Stimulated activated CD8-positive, alpha-beta memory T cell treated with anti-CD3 and anti-CD28 coated beads, Interleukin-15, amount 100 ng/mL, for 1 hour (primary cell): ENCODE results near the gene RIPK1.
"Not testable (repeated sequence)": the region's sequence is repeated elsewhere in the genome, so short reads cannot be mapped to it uniquely, and the experiment has no call there.

Experiments
- DNase-seq: peaks from one replicate; pipeline ENCODE4 v3.0.0-alpha.2; 2020; ENCODE audit warnings: low read depth

The RIPK1 gene

DNA sequence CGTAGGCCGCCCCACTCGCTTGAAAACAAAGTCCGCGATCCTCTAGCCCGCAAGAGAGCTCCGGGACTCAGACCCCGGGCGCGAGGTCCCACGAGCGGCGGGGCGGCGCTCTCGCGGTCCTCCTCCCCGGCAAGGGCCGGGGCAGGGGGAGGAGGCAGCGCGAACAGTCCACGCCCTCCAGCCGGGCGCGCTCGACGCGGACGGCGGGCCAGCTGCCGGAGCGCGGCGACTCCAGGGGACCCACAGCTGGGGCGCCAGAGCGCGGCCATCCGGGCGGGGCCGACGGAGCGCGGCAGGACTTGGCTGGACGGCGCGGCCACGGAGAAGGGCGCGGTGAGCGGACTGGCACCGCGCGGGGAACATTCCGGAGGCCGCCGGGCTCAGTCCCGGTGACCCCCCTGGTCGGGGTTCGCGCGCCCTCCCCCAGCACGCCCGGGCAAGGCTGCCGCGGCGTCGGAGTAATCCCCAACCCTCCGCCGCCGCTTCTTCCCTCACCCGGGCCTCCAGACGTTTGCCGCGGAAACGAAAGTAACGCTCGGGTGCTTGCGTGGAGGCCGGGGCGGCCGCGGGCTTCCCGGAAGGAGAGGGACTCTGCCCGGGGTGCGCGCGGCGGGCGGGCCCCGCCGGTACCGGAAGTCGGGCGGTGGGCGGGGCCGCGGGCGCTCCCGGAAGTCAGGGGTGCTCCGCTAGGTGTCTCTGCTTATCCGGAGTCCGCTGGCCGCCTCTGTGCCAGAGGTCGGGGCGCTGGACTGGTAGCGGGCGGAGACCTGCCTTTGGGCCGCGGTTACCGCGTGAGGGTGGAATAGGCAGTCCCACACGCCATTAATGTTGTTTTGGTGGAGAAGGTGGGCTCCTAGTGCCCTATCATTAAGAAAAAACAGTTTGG is at the start of gene RIPK1:
Gene RIPK1 (plus strand): TSS at position 166 of the 886 bp plus-strand sequence. CDS start 8,330 bp downstream, outside the sequence.
- DNase-seq, result peak; percentile 88

DNA sequence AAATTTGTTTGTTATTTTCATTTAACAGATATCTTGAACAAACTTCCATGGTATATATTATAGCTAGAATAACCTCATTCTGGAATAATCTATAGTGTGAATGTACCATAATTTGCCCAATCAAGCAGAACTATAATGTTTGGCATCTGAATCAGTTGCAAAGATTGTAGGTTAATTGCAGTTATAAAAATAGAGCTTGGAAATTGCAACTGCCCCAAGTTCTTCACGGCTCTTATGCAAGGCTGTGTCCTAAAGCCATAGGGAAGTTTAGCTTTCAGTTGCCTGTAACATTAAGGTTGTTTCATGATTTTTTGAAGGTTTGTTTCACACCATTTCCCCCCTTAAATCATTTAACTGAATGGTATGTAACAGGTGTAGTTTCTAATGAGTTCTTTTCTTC is 49.2 kb upstream of the RIPK1 start:
- DNase-seq, result no peak

DNA sequence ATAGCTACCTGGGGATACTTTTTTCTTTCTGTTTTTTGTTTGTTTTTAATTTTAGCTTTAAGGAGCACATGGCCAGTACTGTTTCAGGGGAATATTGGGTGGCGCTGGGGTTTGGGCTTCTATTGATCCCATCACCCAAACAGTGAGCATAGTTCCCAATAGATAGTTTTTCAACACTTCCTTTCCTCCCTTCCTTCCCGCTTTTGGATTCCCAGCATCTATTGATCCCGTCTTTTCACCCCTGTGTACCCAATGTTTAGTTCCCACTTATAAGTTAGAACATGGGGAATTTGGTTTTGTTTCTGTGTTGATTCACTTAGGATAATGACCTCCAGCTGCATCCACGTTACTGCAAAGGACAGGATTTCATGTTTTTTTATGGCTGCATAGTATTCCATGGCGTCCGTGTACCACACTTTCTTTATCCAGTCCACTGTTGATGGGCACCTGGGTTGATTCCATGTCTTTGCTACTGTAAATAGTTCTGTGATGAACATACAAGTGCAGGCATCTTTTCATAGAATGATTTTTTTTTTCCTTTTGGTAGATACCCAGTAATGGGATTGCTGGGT is 48.5 kb upstream of the RIPK1 start:
- no peak for DNase-seq

DNA sequence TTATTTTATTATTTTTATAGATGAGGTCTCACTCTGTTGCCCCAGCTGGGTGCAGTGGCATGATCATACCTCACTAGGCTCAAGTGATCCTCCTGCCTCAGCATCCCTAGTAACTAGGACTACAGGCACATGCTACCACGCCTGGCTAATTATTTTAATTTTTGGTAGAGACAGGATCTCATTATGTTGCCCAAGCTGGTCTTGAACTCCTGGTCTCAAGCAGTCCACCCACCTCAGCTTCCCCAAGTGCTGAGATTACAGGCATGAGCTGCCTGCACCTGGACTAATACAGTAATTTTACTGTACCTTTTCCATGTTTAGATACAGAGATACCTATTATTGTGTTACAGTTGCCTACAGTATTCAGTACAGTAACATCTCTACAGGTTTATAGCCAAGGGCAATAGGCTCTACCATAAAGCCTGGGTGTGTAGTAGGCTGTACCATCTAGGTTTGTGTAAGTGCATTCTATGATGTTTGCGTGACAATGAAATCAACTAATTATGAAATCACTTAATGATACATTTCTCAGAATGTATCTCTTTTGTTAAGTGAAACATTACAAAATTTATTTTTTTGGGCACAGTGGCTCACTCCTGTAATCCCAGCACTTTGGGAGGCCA is 47.2 kb upstream of the RIPK1 start:
- not testable (repeated sequence) for DNase-seq

DNA sequence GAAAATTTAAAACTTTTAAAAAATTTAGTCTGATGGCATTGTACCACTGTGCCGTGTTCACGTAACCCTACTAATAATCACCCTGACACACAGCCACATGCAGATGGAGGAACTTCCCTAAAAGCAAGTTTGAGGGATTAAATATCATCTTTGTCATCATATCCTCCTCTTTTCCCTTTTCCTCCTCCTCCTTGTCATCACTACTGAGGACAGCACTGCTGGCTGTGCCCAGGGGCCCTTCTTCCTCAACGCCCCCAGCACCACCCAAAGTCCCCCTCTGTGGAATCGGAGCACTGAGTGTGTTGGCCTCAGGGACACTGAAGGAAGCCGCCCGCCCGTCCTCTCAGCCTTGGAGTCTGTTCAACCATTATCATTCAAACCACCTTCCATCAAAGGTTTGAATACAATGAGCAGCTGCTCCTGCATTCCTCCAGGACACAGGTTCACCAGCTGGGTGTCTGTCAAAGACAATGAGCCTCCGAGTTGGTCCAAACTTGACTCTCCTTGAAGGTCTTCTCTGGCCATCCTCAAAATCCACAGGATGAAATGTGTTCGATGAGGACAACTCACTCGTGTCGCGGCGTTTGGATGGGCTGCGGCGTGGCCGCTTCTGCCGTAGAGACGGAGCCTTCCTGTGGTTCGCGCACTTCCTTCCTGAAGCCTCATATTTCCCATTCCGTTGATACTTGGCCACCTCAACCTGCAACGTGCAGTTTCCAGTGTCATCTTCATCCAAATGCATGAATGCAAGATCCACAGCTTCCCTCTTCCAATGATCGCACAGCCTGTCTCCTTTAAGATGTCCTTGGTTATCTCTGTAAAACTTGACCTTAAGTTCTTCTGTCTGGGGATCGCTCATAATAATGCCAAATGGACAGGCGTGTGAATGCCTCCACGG is 45.3 kb upstream of the RIPK1 start:
- no peak for DNase-seq

DNA sequence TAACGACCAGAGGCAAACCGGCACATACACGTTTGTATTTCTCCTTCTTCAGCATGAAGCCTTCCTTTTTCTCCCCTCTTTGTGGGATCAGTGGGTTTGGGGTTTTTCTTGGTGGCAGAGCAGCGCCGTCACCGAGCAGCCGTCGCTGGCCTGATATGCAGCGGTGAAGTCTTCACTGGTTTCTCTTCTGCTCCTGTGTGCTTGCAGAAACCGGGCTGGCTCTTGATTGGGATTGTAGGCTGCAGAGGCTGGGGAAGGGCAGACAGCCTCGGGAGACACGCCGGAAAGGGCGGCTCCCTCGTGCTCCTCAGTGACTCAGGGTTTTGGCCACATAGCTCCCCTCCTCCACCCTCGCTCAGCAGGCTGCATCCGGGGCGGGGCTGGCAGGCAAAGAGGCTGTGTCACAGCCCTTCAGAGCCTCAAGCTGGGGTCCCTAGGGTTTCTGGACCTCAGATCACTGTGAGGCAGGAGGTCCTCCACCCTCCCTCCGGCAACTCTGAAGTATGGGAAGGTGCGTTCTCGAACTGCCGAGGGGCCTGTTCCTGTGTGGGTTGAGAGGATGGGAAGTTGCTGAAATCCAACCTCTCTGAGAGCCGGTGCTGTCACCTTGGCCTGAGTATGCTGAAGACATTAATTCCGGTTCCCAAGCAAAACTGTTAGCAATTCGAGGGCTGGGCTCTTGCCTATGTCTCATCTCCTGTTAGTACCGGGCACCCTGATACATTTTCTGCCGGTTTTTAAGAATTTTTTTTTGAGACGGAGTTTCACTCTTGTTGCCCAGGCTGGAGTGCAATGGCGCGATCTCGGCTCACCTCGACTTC is 44.4 kb upstream of the RIPK1 start:
- DNase-seq, result peak; percentile 82

DNA sequence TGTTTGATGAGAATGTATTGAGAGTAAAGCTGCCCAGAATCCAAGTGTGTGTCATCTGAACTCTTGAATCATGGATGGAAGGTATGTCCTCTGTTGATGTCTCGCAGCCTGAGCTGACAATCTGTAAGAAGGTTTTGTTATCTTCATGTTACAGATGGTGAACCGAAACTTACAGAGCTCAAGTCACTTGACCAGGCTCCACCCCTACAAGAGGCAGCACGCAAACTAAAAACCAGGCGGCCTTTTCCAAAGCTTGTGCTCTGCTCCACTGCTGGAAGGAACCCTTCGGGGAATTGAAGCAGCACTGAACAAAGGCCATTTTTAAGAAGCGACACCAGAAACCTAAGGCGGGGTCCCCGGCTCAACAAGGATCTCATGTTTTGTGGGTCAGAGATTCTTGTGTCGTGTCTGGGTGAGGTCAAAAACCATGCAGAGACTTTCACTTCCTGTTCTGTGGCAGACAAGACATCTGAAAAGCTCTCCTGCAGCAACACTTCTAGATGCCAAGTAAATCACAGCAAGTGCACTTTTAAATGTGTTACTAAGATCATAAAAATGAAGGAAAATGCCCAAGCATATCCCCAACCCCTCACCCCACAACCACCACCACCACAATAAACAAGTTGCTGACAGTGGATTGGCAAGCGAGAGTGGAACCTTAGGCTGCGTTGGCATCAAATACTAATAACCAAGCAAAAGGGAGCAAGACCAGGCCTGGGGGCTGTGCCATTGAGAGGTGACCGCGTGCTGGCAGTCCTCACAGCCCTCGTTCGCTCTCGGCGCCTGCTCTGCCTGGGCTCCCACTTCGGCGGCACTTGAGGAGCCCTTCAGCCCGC is 41.3 kb upstream of the RIPK1 start:
- peak; percentile 11 for DNase-seq

DNA sequence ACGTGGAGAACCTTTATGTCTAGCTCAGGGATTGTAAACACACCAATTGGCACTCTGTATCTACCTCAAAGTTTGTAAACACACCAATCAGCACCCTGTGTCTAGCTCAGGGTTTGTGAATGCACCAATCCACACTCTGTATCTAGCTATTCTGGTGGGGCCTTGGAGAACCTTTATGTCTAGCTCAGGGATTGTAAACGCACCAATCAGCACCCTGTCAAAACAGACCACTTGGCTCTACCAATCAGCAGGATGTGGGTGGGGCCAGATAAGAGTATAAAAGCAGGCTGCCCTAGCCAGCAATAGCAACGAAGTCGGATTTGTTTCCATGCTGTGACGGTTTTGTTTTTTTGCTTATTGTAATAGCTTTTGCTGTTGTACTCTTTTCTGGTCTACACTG is 40.1 kb upstream of the RIPK1 start:
- not testable (repeated sequence) for DNase-seq

DNA sequence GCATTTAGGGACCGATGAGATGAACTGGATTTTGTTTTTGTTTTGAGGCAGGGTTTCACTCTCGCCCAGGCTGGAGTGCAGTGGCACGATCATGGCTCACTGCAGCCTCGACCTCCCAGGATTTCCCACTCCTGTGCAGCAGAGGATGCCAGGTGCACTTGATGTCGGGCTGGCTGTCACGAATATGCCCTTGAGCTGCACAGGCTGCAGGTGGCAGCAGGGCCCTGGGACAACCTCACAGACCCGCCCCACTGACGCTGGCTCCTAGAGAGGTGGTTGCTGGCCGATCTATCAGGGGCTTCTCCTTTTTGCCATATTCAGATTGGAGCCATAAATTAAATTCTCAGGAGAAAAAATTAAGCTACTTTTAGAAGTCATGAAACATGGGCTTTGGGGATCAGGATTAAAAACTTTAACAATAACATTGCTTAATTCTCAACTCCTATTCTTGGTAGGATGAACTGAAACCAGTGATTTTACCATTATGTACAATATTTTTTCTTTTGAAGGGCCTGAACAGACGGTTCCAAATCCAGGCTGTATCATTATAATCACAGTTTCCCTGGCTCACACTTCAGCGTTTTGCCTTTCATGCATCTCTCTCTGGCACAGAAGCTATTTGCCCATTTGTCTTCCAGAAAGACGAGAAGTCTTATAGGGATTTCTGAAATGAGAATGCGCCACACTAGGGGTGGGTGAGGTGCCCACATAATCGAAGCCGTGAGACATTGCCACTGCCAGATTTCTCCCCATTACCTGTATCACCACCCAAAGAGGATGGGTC is 36.2 kb upstream of the RIPK1 start:
- DNase-seq, result no peak

DNA sequence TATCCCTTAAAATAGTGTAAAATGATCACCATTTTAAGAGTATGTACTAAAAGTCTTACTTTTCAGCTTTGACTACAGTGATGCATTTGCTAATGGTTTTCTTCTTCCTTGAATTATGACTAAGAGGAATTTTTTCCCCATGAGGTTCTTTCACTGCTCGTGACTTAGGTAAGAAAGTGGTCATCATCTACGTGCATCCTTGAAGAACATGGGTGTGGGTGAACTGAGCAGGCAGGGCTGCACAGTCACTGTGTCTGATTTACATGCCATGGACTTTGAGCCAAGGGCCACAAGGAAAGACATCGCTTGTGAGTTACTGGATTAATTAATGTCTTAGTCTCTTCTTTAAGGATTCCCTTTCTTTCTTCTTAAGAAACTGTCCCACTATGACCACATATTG is 35.3 kb upstream of the RIPK1 start:
- no peak for DNase-seq

DNA sequence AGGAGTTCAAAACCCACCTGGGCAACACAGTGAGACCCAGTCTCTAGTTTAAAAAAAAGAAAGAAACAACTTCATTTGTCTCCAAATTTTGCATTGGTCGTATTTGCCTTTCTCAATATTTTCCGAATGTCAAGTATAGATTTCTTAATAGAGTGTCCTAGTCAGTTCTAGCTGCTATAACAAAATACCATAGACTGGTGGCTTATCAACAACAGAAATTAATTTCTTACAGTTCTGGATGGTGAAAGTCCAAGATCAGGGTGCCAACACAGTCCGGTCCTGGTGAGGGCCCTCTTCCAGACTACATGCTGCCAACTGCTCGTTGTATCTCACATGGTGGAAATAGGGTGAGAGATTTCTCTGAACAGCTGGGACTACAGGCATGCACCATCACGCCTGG is 34.6 kb upstream of the RIPK1 start:
- DNase-seq, result no peak

DNA sequence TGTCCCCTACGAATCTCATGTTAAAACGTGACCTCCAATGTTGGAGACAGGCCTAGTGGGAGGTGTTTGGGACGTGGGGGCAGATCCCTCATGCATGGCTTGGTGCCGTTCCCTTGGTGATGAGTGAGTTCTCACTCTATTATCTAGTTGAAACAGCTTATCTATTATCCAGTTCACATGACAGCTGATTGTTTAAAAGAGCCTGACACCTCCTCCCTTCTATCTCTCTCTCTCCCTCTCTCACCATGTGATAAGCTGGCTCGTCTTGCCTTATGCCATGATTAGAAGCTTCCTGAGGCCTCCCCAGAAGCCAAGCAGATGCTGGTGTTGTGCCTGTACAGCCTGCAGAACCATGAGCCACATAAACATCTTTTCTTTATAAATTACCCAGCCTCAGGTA is 32.9 kb upstream of the RIPK1 start:
- DNase-seq, result no peak

DNA sequence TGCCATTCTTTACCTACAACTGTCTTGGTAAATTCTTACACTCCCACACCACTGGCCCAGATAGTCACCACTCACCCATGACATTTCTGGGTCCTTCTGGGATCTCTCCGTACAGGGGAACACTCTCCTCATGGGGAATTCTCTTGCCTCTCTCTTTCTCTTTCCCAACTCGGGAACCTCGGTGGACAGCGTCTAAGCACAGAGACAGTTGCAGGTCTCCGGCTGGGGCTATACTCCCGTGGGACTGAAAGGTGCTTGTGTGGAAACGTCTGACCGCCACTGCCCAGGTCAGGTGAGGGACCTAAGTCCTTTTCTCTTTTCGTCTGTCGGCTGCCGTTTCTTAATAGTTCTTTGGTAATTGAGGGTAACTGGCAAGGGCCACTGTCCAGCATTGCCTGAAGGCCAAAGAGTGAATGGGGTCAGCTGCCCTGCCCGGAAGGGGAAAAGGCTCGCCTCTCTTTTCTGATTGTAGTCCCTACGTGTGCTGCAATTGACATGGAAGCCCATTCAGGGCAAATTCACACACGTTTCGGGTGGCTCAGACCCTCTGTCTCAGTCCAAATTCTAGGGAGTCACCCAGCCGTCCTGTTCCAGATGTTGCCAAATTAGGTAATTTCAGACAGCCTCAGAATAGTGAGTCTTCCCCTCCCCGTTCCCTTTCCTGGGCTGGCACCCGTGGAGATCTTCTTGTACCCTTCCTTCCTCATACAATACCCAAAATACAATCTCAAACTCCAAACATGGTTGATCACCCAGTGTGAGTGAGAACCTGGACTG is 31.2 kb upstream of the RIPK1 start:
- no peak for DNase-seq

DNA sequence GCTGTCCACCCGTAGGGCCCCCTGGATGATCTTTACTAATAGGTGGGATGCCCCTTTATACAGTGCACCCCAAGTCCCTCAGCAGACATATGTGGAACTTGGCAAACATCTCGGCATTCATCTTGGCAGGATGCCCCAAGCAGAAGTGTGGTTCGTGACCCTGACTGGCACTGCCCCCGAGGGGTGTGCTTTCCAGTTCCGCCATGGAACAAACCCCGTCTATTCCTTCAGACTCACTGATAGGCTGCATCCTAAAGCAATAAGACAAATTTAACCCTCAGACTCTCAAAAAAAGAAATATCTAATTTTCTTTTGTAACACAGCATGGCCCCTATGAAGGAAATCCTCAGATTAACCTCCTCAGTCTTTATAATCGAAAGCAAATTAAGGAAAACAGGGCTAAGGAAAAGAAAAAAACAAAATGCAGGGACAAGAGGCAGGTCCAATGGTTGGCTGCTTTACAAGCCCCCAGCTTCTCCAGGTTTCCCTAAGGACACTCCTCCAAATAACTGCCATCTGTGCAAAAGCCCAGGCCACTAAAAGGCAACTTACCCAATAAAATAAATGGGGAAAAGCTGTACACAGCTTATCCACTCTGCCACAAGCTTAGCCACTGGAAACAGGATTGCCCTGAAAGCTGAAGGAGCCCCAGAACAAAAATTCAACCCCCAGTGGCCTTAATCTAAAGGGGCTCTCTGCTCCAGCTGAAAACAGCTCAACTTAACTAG is 30.5 kb upstream of the RIPK1 start:
- DNase-seq, result no peak

DNA sequence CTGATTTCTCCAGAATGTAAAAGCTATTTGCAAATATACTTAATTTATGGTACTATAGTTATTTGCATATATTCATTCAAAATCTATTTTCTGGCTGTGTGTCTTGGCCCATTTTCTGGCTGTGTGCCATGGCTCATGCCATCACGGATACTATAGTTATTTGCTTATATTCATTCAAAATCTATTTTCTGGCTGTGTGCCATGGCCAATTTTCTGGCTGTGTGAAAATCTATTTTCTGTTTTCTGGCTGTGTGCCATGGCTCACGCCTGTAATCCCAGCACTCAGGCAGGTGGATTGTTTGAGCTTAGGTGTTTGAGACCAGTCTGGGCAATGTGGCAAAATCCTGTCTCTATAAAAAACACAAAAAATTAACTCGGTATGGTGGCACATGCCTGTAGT is 28.9 kb upstream of the RIPK1 start:
- DNase-seq, result no peak

DNA sequence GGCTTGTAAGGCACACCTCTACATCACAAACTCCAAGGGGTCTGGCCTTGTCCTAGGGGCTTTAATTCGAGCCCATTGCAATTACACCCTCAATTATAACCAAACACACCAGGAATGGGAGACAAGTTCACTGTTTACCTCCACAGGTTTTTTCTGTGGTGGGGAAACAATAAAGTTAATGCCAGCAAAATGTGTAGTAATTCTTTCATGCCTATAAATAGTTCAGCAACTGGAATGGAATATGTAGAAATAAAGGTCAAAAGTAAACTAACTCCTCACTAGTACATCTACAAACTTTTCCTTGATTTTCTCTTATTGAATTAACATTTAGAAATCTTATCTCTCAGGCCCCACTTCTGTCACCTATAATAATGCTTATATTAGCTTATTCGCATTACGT is 27.1 kb upstream of the RIPK1 start:
- no peak for DNase-seq

DNA sequence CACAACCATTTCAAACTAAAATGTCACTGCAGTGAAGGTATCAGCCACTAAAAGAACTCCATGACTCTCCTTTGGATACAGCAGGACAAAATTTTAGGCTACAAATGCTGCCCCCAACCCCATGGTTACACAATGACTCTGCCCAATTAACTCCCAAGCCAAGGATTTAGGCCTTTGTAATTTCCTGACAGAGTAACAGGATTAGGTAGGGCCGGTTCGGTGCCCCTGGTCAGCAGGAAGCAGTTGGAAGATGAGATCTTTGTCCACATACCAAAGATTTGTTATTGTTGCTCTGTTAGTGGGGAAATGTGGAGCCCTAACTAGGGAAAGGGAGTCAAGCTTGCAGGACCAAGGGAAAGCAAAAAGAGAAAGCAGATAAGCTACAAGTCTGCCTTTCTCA is 26.7 kb upstream of the RIPK1 start:
- DNase-seq, result no peak

DNA sequence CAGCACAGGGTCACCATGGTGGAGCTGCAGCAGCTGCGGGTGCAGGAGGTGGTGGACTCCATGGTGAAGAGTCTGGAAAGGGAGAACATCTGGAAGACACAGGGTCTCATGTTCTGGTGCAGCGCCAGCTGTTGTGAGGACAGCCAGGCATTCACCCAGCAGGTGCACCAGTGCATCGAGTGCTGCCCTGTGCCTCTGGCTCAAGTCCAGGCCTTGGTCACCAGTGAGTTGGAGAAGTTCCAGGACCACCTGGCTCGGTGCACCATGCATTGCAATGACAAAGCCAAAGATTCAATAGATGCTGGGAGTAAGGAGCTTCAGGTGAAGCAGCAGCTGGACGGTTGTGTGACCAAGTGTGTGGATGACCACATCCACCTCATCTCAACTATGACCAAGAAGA is 22.9 kb upstream of the RIPK1 start:
- DNase-seq, result no peak
